ENCODE measurements around the gene SH3PXD2B.

- TF ChIP-seq CTCF (IDR thresholded peaks at IDR 0.05), result no peak
- TF ChIP-seq POLR2AphosphoS5 (IDR thresholded peaks at IDR 0.05), result no peak
- TF ChIP-seq EP300 (IDR thresholded peaks at IDR 0.05), result no peak
- no peak for TF ChIP-seq POLR2A (IDR thresholded peaks at IDR 0.05)
Observed at GRCh38 chr5:172335721-172336120, 118.6 kb downstream of the SH3PXD2B start.

Measured in upper lobe of left lung (tissue), 4 donors.